HCT116 (cell line): ENCODE data around the gene DNASE2.

Experiments
- SP1 ChIP-seq: IDR thresholded peaks from 2 replicates; pipeline ENCODE4 v1.6.1; 2012; ENCODE audit warnings: low read depth
- SRF ChIP-seq: IDR thresholded peaks from 2 replicates; pipeline ENCODE4 v1.6.1; 2012; ENCODE audit warnings: low read depth
- TF ChIP-seq, protein P1 (sequence below), 3 experiments: fragments of 200-600 bp in 1 of 3; sonication (generic) in 1 of 3; IDR thresholded peaks in 2 of 3; conservative IDR thresholded peaks in 1 of 3; 2 replicates each; pipeline ENCODE4 v1.5.1; 2012 to 2017; ENCODE audit warnings: low read depth in 2 of 3, low read length in 2 of 3, antibody characterized with exemption in 1 of 3, borderline replicate concordance in 1 of 3, control low read depth in 1 of 3, mild to moderate bottlenecking in 1 of 3, mixed read lengths in 1 of 3, mixed run types in 1 of 3, moderate library complexity in 1 of 3; ENCODE audit not compliant: insufficient read depth in 1 of 3

DNA sequence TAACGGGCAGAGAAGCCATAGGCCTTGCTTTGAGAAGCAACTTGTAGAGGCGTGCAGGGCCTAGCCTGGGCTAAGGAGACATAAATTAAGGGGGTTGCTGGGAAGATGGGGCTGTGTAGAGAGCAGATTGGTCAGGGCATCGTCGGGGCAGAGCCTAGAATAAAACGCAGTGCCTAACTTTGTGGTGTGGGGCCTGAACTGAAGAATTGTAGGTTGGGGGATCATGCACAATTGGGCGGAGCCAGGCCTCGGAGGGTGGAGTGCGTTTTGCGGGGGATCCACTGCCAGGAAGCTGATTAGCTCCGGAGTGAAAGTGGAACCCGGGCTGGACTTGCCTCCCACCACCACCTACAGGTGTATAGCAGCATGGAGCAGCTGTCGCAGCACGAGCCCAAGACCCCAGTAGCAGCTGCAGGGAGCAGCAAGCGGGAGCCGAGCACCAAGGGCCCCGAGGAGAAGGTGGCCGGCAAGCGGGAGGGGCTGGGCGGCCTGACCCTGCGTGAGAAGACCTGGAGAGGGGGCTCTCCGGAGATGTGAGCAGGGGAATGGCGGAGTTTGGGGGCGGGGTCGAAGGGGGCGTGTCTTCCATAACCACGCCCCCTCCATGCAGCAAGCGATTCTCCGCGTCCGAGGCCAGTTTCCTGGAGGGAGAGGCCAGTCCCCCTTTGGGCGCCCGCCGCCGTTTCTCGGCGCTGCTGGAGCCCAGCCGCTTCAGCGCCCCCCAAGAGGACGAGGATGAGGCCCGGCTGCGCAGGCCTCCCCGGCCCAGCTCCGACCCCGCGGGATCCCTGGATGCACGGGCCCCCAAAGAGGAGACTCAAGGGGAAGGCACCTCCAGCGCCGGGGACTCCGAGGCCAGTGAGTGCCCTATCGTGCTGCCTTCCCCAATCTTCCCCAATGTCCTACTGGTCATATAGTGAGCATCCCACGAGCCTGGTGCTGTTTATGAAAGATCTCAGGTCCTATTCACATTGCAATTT is 13.8 kb downstream of the DNASE2 start:
- TF ChIP-seq, protein P1, sequence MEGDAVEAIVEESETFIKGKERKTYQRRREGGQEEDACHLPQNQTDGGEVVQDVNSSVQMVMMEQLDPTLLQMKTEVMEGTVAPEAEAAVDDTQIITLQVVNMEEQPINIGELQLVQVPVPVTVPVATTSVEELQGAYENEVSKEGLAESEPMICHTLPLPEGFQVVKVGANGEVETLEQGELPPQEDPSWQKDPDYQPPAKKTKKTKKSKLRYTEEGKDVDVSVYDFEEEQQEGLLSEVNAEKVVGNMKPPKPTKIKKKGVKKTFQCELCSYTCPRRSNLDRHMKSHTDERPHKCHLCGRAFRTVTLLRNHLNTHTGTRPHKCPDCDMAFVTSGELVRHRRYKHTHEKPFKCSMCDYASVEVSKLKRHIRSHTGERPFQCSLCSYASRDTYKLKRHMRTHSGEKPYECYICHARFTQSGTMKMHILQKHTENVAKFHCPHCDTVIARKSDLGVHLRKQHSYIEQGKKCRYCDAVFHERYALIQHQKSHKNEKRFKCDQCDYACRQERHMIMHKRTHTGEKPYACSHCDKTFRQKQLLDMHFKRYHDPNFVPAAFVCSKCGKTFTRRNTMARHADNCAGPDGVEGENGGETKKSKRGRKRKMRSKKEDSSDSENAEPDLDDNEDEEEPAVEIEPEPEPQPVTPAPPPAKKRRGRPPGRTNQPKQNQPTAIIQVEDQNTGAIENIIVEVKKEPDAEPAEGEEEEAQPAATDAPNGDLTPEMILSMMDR (IDR thresholded peaks at IDR 0.05 in 2 of 3, conservative IDR thresholded peaks at IDR 0.05 in 1 of 3; ENCODE audit: borderline replicate concordance in 1 of 3, insufficient read depth in 1 of 3, low read depth in 2 of 3, low read length in 2 of 3): no peak
- no peak for TF ChIP-seq SP1
- no peak for TF ChIP-seq SRF
